ENCODE data around the gene PLEKHM3.

DNA sequence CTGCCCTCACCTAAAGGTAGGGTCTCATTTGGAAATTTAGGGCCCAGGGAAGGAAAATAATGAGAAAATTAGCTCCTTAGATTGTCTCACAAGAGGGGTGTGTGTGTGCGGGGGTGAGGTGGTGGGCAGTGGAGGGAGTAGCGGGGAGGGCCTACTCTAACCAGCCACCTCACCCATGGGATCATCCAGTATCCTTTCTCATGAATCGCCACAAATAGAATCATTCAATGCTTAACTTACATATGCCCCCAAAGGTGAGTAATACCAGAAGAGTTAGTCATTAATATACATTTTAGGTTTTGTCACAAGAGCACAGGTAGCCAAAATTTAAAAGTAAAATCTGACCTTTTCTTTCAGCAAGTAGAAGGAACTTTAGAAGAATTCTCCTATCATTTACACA is 122.1 kb downstream of the PLEKHM3 start:
- TF ChIP-seq ARNT (IDR thresholded peaks at IDR 0.05) (no peak), BHLHE40 (IDR thresholded peaks at IDR 0.05; ENCODE audit: borderline replicate concordance) (no peak), FOXM1 (IDR thresholded peaks at IDR 0.05; ENCODE audit: borderline replicate concordance) (no peak), SP1 (IDR thresholded peaks at IDR 0.05) (no peak), HDGF (IDR thresholded peaks at IDR 0.05; ENCODE audit: borderline replicate concordance) (no peak), FOXK2 (IDR thresholded peaks at IDR 0.05) (no peak), SUZ12 (IDR thresholded peaks at IDR 0.05) (no peak), CTBP1 (IDR thresholded peaks at IDR 0.05; ENCODE audit: borderline replicate concordance) (no peak), ZNF384 (IDR thresholded peaks at IDR 0.05) (no peak), LEF1 (IDR thresholded peaks at IDR 0.05; ENCODE audit: borderline replicate concordance) (no peak), ELF4 (IDR thresholded peaks at IDR 0.05) (no peak), FOXA1 (IDR thresholded peaks at IDR 0.05) (no peak), NFRKB (IDR thresholded peaks at IDR 0.05) (no peak)
- TF ChIP-seq, protein P1, sequence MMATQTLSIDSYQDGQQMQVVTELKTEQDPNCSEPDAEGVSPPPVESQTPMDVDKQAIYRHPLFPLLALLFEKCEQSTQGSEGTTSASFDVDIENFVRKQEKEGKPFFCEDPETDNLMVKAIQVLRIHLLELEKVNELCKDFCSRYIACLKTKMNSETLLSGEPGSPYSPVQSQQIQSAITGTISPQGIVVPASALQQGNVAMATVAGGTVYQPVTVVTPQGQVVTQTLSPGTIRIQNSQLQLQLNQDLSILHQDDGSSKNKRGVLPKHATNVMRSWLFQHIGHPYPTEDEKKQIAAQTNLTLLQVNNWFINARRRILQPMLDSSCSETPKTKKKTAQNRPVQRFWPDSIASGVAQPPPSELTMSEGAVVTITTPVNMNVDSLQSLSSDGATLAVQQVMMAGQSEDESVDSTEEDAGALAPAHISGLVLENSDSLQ (IDR thresholded peaks at IDR 0.05), result no peak

Measured in HEK293T (cell line).